ENCODE measurements around the gene PDE11A. TPM values are rescaled to one million over a fixed set of nuclear protein-coding genes. Genes with fewer than 3 reads are reported as not detected.

Gene PDE11A
- total RNA-seq, 5 donors from 2014 or later (not counting 1 experiment from before 2014, with no cell fraction given) = not detected

DNA sequence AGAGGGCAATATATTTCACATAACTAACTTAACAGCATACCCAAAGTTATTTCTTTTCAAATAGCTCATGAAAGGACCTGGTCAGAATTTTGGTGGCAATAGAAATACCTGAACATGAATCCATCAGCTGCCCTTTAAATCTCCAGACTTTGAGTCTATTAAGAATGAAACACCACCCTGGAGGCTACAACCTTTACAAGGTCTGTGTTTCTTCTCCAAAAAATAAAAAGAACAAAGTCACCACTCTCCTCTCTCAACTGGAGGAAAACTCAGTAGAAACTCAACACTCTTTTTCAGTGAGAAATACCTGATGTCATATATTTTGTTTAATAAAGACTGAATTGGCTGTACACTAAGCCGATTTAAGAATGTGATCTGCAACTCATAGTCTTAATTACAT is 475.7 kb downstream of the PDE11A start:
- ATAC-seq (replicated peaks in 1 of 4) = no peak
- Mint-ChIP-seq H3K4me3 (no peak overlapping the region), H3K27me3 (peaks cover 11 to 15% of the 10 kb centered on the region in 2 donors), H3K27ac (no peak overlapping the region), H3K9me3 (peaks cover 0 to 6% (median 0%) of the 10 kb centered on the region in 3 donors), H3K4me1 (no peaks in the 10 kb centered on the region), H3K36me3 (no peaks in the 10 kb centered on the region)
- ChIA-PET CTCF (no interaction called here), POLR2A (no interaction called here)
- Histone ChIP-seq H3K4me1 (ENCODE audit: control insufficient read depth in 1 of 2, extremely low read depth in 1 of 2, insufficient read depth in 2 of 2, low read length in 2 of 2) (no peaks in the 10 kb centered on the region), H3K27ac (ENCODE audit: low read length) (no peak overlapping the region), H3K4me3 (ENCODE audit: control insufficient read depth in 1 of 2, extremely low read depth in 1 of 2, low read length in 1 of 2) (no peak overlapping the region), H3K27me3 (replicated peaks in 1 of 2; ENCODE audit: control insufficient read depth in 2 of 2, extremely low read depth in 1 of 2, insufficient read depth in 2 of 2, low read length in 1 of 2) (no peaks in the 10 kb centered on the region), H3K9me3 (no peaks in the 10 kb centered on the region), H3K36me3 (ENCODE audit: control insufficient read depth in 2 of 2, extremely low read depth in 1 of 2, insufficient read depth in 1 of 2, low read length in 1 of 2) (no peaks in the 10 kb centered on the region)
- no peak for DNase-seq
- WGBS (ENCODE audit: insufficient coverage) = no CpG with 5 or more reads among the region's 1 CpG

DNA sequence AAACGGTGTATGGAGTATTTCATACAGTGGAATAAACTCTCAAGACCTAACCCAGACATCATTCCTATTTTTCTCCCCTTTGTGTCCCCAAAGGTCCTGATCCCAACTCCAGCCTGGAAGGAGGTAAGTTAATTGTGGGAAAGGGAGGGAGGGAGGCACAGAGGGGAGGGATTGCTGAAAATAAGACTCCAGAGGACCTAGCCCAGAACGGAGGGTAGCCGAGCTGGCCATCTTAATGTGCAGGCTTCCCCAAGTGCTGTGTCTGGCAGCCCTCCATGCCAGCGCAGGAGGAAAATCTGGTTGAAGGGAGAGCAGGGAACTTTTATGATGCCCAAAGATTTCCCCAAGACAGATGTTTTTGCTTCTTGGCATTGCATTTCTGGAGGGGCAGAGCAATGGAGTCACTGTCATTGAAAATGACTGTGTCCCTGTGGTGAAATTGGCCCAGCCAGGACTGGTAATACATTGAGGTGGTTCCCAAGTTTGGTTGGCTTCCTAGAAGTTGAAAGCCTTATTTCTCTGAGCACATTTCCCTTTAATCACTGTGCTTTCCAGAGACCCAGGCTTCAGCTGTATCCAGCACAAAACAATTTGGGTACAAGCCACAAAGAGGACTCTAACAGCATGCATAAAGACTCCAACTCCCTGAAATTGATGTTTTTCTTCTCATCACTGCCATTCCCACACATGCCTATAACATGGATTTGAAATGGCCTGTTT is 477.3 kb downstream of the PDE11A start:
- 100% methylated on average over 3 of the region's 4 CpGs for WGBS (ENCODE audit: insufficient coverage)
- no peak for ATAC-seq (replicated peaks in 1 of 4)
- no peak overlapping the region for H3K4me3 ChIP-seq (ENCODE audit: control insufficient read depth in 1 of 2, extremely low read depth in 1 of 2, low read length in 1 of 2)
- peaks cover 15 to 21% of the 10 kb centered on the region in 2 donors for H3K27me3 Mint-ChIP-seq
- H3K27ac ChIP-seq (ENCODE audit: low read length) = no peak overlapping the region
- peaks cover 0 to 6% (median 0%) of the 10 kb centered on the region in 3 donors for H3K9me3 Mint-ChIP-seq
- H3K36me3 Mint-ChIP-seq = no peaks in the 10 kb centered on the region
- ChIA-PET POLR2A (no interaction called here), CTCF (no interaction called here)
- H3K4me1 ChIP-seq (ENCODE audit: control insufficient read depth in 1 of 2, extremely low read depth in 1 of 2, insufficient read depth in 2 of 2, low read length in 2 of 2) = no peaks in the 10 kb centered on the region
- H3K9me3 ChIP-seq = no peaks in the 10 kb centered on the region
- no peak overlapping the region for H3K4me3 Mint-ChIP-seq
- no peak overlapping the region for H3K27ac Mint-ChIP-seq
- H3K27me3 ChIP-seq (replicated peaks in 1 of 2; ENCODE audit: control insufficient read depth in 2 of 2, extremely low read depth in 1 of 2, insufficient read depth in 2 of 2, low read length in 1 of 2) = no peaks in the 10 kb centered on the region
- DNase-seq = no peak
- H3K36me3 ChIP-seq (ENCODE audit: control insufficient read depth in 2 of 2, extremely low read depth in 1 of 2, insufficient read depth in 1 of 2, low read length in 1 of 2) = no peaks in the 10 kb centered on the region
- H3K4me1 Mint-ChIP-seq = no peaks in the 10 kb centered on the region

DNA sequence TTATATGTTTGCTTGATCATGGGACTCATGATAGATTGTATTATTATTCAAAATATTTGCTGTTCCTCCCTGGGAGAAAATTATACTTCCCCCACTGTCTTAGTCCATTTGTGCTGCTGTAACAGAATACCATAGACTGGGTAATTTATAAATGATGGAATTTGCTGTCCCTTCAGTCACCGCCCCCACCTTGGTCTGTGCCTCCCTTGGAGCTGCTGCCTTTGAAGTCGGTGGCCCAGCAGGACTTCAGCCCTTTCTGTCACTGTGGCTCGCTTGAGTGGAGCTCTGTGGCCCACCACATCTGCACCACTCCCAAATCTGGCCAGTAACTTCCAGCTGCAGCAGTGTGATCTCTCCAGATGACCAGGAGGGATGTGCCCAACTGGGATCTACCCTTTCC is 479.2 kb downstream of the PDE11A start:
- no peaks in the 10 kb centered on the region for H3K4me1 Mint-ChIP-seq
- H3K27ac Mint-ChIP-seq = no peak overlapping the region
- H3K4me3 Mint-ChIP-seq = no peak overlapping the region
- WGBS (ENCODE audit: insufficient coverage) = 68% methylated on average over 3 of the region's 3 CpGs
- H3K27me3 Mint-ChIP-seq = peaks cover 17 to 18% of the 10 kb centered on the region in 2 donors
- DNase-seq = no peak
- Histone ChIP-seq H3K27ac (ENCODE audit: low read length) (no peak overlapping the region), H3K27me3 (replicated peaks in 1 of 2; ENCODE audit: control insufficient read depth in 2 of 2, extremely low read depth in 1 of 2, insufficient read depth in 2 of 2, low read length in 1 of 2) (peaks cover 0 to 7% of the 10 kb centered on the region in 2 experiments), H3K4me1 (ENCODE audit: control insufficient read depth in 1 of 2, extremely low read depth in 1 of 2, insufficient read depth in 2 of 2, low read length in 2 of 2) (no peaks in the 10 kb centered on the region), H3K9me3 (no peaks in the 10 kb centered on the region), H3K4me3 (ENCODE audit: control insufficient read depth in 1 of 2, extremely low read depth in 1 of 2, low read length in 1 of 2) (no peak overlapping the region), H3K36me3 (ENCODE audit: control insufficient read depth in 2 of 2, extremely low read depth in 1 of 2, insufficient read depth in 1 of 2, low read length in 1 of 2) (no peaks in the 10 kb centered on the region)
- ChIA-PET POLR2A (no interaction called here), CTCF (no interaction called here)
- no peaks in the 10 kb centered on the region for H3K9me3 Mint-ChIP-seq
- ATAC-seq (replicated peaks in 1 of 4) = no peak
- no peaks in the 10 kb centered on the region for H3K36me3 Mint-ChIP-seq

DNA sequence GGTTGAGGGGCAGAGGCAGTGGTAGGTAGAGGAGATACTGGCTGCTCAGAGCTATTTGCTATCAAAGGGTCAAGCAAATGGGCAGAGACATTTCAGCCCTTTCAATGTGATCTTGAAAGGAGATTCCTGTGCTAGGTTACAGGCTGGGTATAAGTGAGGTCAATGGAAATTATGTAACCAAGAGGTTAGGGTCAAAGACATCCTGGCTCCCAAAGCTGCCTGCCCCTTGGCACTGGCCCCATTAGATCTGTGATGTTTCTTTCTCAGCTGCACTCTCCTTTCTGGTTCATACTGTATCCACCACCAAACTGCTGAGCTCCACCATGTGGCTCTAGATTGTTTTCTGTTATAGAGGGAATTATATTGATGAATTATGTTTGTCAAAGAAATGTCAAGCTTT is 479.6 kb downstream of the PDE11A start:
- Mint-ChIP-seq H3K27ac (no peak overlapping the region), H3K9me3 (no peaks in the 10 kb centered on the region), H3K27me3 (peaks cover 14 to 17% of the 10 kb centered on the region in 2 donors), H3K36me3 (no peaks in the 10 kb centered on the region), H3K4me3 (no peak overlapping the region), H3K4me1 (no peaks in the 10 kb centered on the region)
- H3K9me3 ChIP-seq = no peaks in the 10 kb centered on the region
- ChIA-PET CTCF (no interaction called here), POLR2A (interaction anchor here in 1 of 2 donors (0.6 kb wide), 1 partner anchor 14 kb away, joined by 3 read pairs; no protein-coding TSS in a partner anchor)
- ATAC-seq (replicated peaks in 1 of 4) = no peak
- H3K27me3 ChIP-seq (replicated peaks in 1 of 2; ENCODE audit: control insufficient read depth in 2 of 2, extremely low read depth in 1 of 2, insufficient read depth in 2 of 2, low read length in 1 of 2) = peaks cover 0 to 7% of the 10 kb centered on the region in 2 experiments
- no peak for DNase-seq
- no peak overlapping the region for H3K4me3 ChIP-seq (ENCODE audit: control insufficient read depth in 1 of 2, extremely low read depth in 1 of 2, low read length in 1 of 2)
- H3K27ac ChIP-seq (ENCODE audit: low read length) = no peak overlapping the region
- H3K36me3 ChIP-seq (ENCODE audit: control insufficient read depth in 2 of 2, extremely low read depth in 1 of 2, insufficient read depth in 1 of 2, low read length in 1 of 2) = no peaks in the 10 kb centered on the region
- no peaks in the 10 kb centered on the region for H3K4me1 ChIP-seq (ENCODE audit: control insufficient read depth in 1 of 2, extremely low read depth in 1 of 2, insufficient read depth in 2 of 2, low read length in 2 of 2)

DNA sequence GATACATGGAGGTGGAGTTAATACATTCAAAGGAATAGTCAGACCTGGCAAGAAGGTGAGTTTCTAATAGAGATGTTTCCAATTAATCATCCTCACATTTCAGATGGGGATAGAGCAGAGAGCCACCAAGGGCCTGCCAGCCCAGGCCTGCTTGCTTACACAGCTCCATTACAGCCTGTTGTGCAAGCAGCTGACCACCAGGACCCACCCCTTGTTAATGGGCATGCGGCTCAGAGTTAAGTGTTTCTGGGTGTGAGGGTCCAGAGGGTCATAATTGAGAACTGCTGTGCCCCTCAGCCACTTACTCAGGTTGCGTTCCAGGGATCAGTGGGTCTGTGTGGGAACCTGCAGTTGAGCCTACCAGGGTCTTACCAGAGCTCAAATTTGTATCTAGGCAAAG is 480.2 kb downstream of the PDE11A start:
- ChIA-PET POLR2A (interaction anchor here in 1 of 2 donors (0.6 kb wide), 1 partner anchor 15 kb away, joined by 3 read pairs; no protein-coding TSS in a partner anchor), CTCF (no interaction called here)
- H3K27ac ChIP-seq (ENCODE audit: low read length) = no peak overlapping the region
- H3K27me3 ChIP-seq (replicated peaks in 1 of 2; ENCODE audit: control insufficient read depth in 2 of 2, extremely low read depth in 1 of 2, insufficient read depth in 2 of 2, low read length in 1 of 2) = peaks cover 0 to 7% of the 10 kb centered on the region in 2 experiments
- H3K27me3 Mint-ChIP-seq = peaks cover 11 to 17% of the 10 kb centered on the region in 2 donors
- ATAC-seq (replicated peaks in 1 of 4) (no peak), DNase-seq (no peak)
- no peak overlapping the region for H3K27ac Mint-ChIP-seq
- no peaks in the 10 kb centered on the region for H3K9me3 Mint-ChIP-seq
- no peaks in the 10 kb centered on the region for H3K4me1 Mint-ChIP-seq
- H3K4me1 ChIP-seq (ENCODE audit: control insufficient read depth in 1 of 2, extremely low read depth in 1 of 2, insufficient read depth in 2 of 2, low read length in 2 of 2) = no peaks in the 10 kb centered on the region
- no peak overlapping the region for H3K4me3 Mint-ChIP-seq
- no peaks in the 10 kb centered on the region for H3K9me3 ChIP-seq
- no peaks in the 10 kb centered on the region for H3K36me3 ChIP-seq (ENCODE audit: control insufficient read depth in 2 of 2, extremely low read depth in 1 of 2, insufficient read depth in 1 of 2, low read length in 1 of 2)
- H3K4me3 ChIP-seq (ENCODE audit: control insufficient read depth in 1 of 2, extremely low read depth in 1 of 2, low read length in 1 of 2) = no peak overlapping the region
- H3K36me3 Mint-ChIP-seq = no peaks in the 10 kb centered on the region
- 87% methylated on average over 2 of the region's 2 CpGs for WGBS (ENCODE audit: insufficient coverage)

DNA sequence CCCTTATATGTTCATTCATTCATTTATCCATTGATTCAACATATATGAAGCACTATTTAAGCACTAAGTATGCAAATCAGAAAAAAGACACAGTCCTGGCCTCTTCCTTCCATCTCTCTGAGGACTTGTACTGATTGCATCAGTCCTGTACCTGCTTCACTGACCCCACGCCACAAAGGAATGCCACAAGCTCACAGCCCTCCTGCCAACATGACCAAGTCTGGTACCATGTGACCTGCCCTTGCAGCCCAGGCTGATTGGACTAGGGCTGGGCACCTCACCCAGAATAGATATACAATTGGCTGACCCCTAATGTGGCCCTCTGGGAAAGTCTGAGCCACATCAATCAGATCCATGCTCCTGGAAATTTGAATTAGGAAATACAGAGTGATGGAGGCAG is 483.4 kb downstream of the PDE11A start:
- POLR2A ChIA-PET = no interaction called here
- no peak overlapping the region for H3K27ac Mint-ChIP-seq
- H3K27me3 ChIP-seq (replicated peaks in 1 of 2; ENCODE audit: control insufficient read depth in 2 of 2, extremely low read depth in 1 of 2, insufficient read depth in 2 of 2, low read length in 1 of 2) = peaks cover 0 to 7% of the 10 kb centered on the region in 2 experiments
- no peak overlapping the region for H3K4me3 ChIP-seq (ENCODE audit: control insufficient read depth in 1 of 2, extremely low read depth in 1 of 2, low read length in 1 of 2)
- H3K36me3 Mint-ChIP-seq = no peaks in the 10 kb centered on the region
- no peaks in the 10 kb centered on the region for H3K4me1 ChIP-seq (ENCODE audit: control insufficient read depth in 1 of 2, extremely low read depth in 1 of 2, insufficient read depth in 2 of 2, low read length in 2 of 2)
- 75% methylated on average over 1 of the region's 1 CpG for WGBS (ENCODE audit: insufficient coverage)
- no peak overlapping the region for H3K27ac ChIP-seq (ENCODE audit: low read length)
- no peaks in the 10 kb centered on the region for H3K9me3 ChIP-seq
- H3K27me3 Mint-ChIP-seq = peaks cover 11 to 17% of the 10 kb centered on the region in 2 donors
- H3K4me3 Mint-ChIP-seq = no peak overlapping the region
- ATAC-seq (replicated peaks in 1 of 4) (no peak), DNase-seq (no peak)
- CTCF ChIA-PET = no interaction called here
- H3K36me3 ChIP-seq (ENCODE audit: control insufficient read depth in 2 of 2, extremely low read depth in 1 of 2, insufficient read depth in 1 of 2, low read length in 1 of 2) = no peaks in the 10 kb centered on the region
- H3K4me1 Mint-ChIP-seq = peaks cover 0 to 2% (median 0%) of the 10 kb centered on the region in 3 donors
- no peaks in the 10 kb centered on the region for H3K9me3 Mint-ChIP-seq

All from T-cell (primary cell).